ENCODE results near the gene SUPT20HL2.
"Not testable (repeated sequence)": the region's sequence is repeated elsewhere in the genome, so short reads cannot be mapped to it uniquely, and the experiment has no call there.

The SUPT20HL2 gene

GRCh38 chrX:24314019-24314635, at the start of gene SUPT20HL2:
TSS of gene SUPT20HL2 (minus strand) at chrX:24314069. CDS start at chrX:24313315, 754 bp downstream.
- DNase-seq, result no peak

GRCh38 chrX:24362089-24362745, 48.3 kb upstream of the SUPT20HL2 start:
- not testable (repeated sequence) for DNase-seq

GRCh38 chrX:24360272-24360671, 46.4 kb upstream of the SUPT20HL2 start, which contains the start of gene SUPT20HL1:
TSS of gene SUPT20HL1 (plus strand) at chrX:24360639. CDS start at chrX:24362761, 2,122 bp downstream.
- DNase-seq, result no peak

GRCh38 chrX:24357106-24357505, 43.2 kb upstream of the SUPT20HL2 start:
- DNase-seq, result no peak

GRCh38 chrX:24355095-24355494, 41.2 kb upstream of the SUPT20HL2 start:
- no peak for DNase-seq

- no peak for DNase-seq
These were observed 36.3 kb upstream of the SUPT20HL2 start for GRCh38 chrX:24350217-24350616.

- no peak for DNase-seq
These were observed 34.0 kb upstream of the SUPT20HL2 start for GRCh38 chrX:24347881-24348280.

GRCh38 chrX:24343719-24344118, 29.9 kb upstream of the SUPT20HL2 start:
- DNase-seq, result peak; percentile 20

GRCh38 chrX:24341795-24342194, 27.9 kb upstream of the SUPT20HL2 start:
- no peak for DNase-seq

GRCh38 chrX:24340501-24340900, 26.6 kb upstream of the SUPT20HL2 start:
- DNase-seq, result no peak

- DNase-seq, result no peak
These were observed 26.0 kb upstream of the SUPT20HL2 start for GRCh38 chrX:24339911-24340310.

GRCh38 chrX:24335871-24336270, 22.0 kb upstream of the SUPT20HL2 start:
- DNase-seq, result no peak

GRCh38 chrX:24334461-24334860, 20.6 kb upstream of the SUPT20HL2 start:
- DNase-seq, result no peak

- no peak for DNase-seq
These were observed 19.5 kb upstream of the SUPT20HL2 start for GRCh38 chrX:24333371-24333770.

- no peak for DNase-seq
These were observed 19.0 kb upstream of the SUPT20HL2 start for GRCh38 chrX:24332878-24333277.

GRCh38 chrX:24325231-24325630, 11.4 kb upstream of the SUPT20HL2 start:
- no peak for DNase-seq

- DNase-seq, result no peak
These were observed 8.0 kb upstream of the SUPT20HL2 start for GRCh38 chrX:24321741-24322395.

- no peak for DNase-seq
These were observed 3.7 kb upstream of the SUPT20HL2 start for GRCh38 chrX:24317567-24317966.

GRCh38 chrX:24316111-24316510, 2.2 kb upstream of the SUPT20HL2 start:
- no peak for DNase-seq

GRCh38 chrX:24312249-24312607, 1.6 kb downstream of the SUPT20HL2 start:
- DNase-seq, result not testable (repeated sequence)

- DNase-seq, result not testable (repeated sequence)
These were observed 2.2 kb downstream of the SUPT20HL2 start for GRCh38 chrX:24311507-24312248.

- not testable (repeated sequence) for DNase-seq
These were observed 3.0 kb downstream of the SUPT20HL2 start for GRCh38 chrX:24310916-24311315.

All from stimulated activated CD8-positive, alpha-beta memory T cell treated with anti-CD3 and anti-CD28 coated beads, Interleukin-4, amount 100 ng/mL, for 48 hours (primary cell).